NOMO-1 treated with dmso at 0.1 percent for 144 hours (cell line): Measurements from ENCODE around the gene ICE1.
"Not testable (repeated sequence)": the region's sequence is repeated elsewhere in the genome, so short reads cannot be mapped to it uniquely, and the experiment has no call there.

Source experiments
- DNase-seq: peaks from one replicate; lab custom pipeline; 2025; ENCODE audit not compliant: unreplicated experiment; lab: John Stamatoyannopoulos, UW

ICE1 gene

GRCh38 chr5:5421961-5422818 is at the start of gene ICE1:
Gene ICE1, plus strand, starts transcription at chr5:5422677. Its CDS starts 239 bp downstream, at chr5:5422916.
- peak; percentile 100 for DNase-seq

GRCh38 chr5:5372930-5373329 is 49.5 kb upstream of the ICE1 start:
- DNase-seq, result no peak

- DNase-seq, result no peak
Measured at GRCh38 chr5:5373351-5373989, 49.0 kb upstream of the ICE1 start.

GRCh38 chr5:5374009-5374715 is 48.3 kb upstream of the ICE1 start:
- DNase-seq, result no peak

GRCh38 chr5:5377780-5378179 is 44.7 kb upstream of the ICE1 start:
- DNase-seq, result no peak

- no peak for DNase-seq
Measured at GRCh38 chr5:5378531-5378930, 43.9 kb upstream of the ICE1 start.

- DNase-seq, result no peak
Measured at GRCh38 chr5:5380298-5380697, 42.2 kb upstream of the ICE1 start.

GRCh38 chr5:5381310-5381913 is 41.1 kb upstream of the ICE1 start:
- no peak for DNase-seq

GRCh38 chr5:5383461-5383860 is 39.0 kb upstream of the ICE1 start:
- DNase-seq, result no peak

GRCh38 chr5:5384660-5385330 is 37.7 kb upstream of the ICE1 start:
- no peak for DNase-seq

- DNase-seq, result no peak
Measured at GRCh38 chr5:5385331-5385662, 37.2 kb upstream of the ICE1 start.

- DNase-seq, result no peak
Measured at GRCh38 chr5:5386329-5386728, 36.1 kb upstream of the ICE1 start.

- DNase-seq, result no peak
Measured at GRCh38 chr5:5387192-5387591, 35.3 kb upstream of the ICE1 start.

- DNase-seq, result no peak
Measured at GRCh38 chr5:5387777-5388176, 34.7 kb upstream of the ICE1 start.

GRCh38 chr5:5390121-5390869 is 32.2 kb upstream of the ICE1 start:
- DNase-seq, result not testable (repeated sequence)

GRCh38 chr5:5392504-5392903 is 30.0 kb upstream of the ICE1 start:
- DNase-seq, result not testable (repeated sequence)

GRCh38 chr5:5394384-5394986 is 28.0 kb upstream of the ICE1 start:
- DNase-seq, result not testable (repeated sequence)

GRCh38 chr5:5395093-5395492 is 27.4 kb upstream of the ICE1 start:
- not testable (repeated sequence) for DNase-seq

GRCh38 chr5:5398071-5398470 is 24.4 kb upstream of the ICE1 start:
- DNase-seq, result no peak

- no peak for DNase-seq
Measured at GRCh38 chr5:5401095-5401494, 21.4 kb upstream of the ICE1 start.
